ENCODE measurements around the gene C6orf132.

DNA sequence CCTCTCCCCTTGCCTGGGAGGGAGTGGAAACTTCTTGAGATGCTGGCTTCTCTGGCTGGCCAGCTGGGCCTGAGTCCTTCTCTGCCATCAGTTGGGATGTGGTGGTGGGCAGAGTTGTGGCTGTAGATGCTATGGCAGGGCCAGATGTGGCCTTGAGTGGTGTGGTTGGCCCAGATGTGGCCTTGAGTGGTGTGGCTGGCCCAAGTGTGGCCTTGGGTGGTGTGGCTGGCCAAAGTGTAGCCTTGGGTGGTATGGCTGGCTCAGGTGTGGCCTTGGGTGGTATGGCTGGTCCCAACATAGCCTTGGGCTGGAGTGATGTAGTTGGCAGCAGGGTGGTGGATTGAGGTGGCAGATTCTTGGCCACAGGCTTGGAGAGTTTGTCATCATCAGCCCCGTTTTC lies 36.7 kb downstream of the C6orf132 start:
- no peak for TF ChIP-seq NRF1 (IDR thresholded peaks at IDR 0.05; ENCODE audit: low read depth, low read length)
- TF ChIP-seq EZH2 (IDR thresholded peaks at IDR 0.05; ENCODE audit: low read depth, low read length, severe bottlenecking) = no peak
- TF ChIP-seq POLR2A (IDR thresholded peaks at IDR 0.05; ENCODE audit: control extremely low read depth in 1 of 2, low read depth in 2 of 2, low read length in 2 of 2) = no peak
- TF ChIP-seq TAF1 (IDR thresholded peaks at IDR 0.05; ENCODE audit: low read depth, low read length) = no peak
- no peak for TF ChIP-seq CTCF (IDR thresholded peaks at IDR 0.05; ENCODE audit: control extremely low read depth in 1 of 3, insufficient read depth in 1 of 3, low read depth in 1 of 3, low read length in 3 of 3)
- no peak for TF ChIP-seq POU5F1 (IDR thresholded peaks at IDR 0.05; ENCODE audit: low read depth, low read length)
- TF ChIP-seq POLR2AphosphoS5 (IDR thresholded peaks at IDR 0.05; ENCODE audit: low read depth, low read length) = no peak
- TF ChIP-seq NANOG (IDR thresholded peaks at IDR 0.05; ENCODE audit: insufficient read depth, low read depth, low read length, poor library complexity, severe bottlenecking) = no peak
- TF ChIP-seq EGR1 (IDR thresholded peaks at IDR 0.05; ENCODE audit: borderline replicate concordance, low read depth, low read length) = 0 out of 2 replicates have a peak, but pooled peaks have one; percentile 19

Measured in H1 (cell line).